Measurements from ENCODE around the gene PEX10. TPM values are rescaled to one million over a fixed set of nuclear protein-coding genes. Genes with fewer than 3 reads are reported as not detected.

The PEX10 gene
- total RNA-seq, 1 donor from 2014 or later: 24.2 TPM

DNA sequence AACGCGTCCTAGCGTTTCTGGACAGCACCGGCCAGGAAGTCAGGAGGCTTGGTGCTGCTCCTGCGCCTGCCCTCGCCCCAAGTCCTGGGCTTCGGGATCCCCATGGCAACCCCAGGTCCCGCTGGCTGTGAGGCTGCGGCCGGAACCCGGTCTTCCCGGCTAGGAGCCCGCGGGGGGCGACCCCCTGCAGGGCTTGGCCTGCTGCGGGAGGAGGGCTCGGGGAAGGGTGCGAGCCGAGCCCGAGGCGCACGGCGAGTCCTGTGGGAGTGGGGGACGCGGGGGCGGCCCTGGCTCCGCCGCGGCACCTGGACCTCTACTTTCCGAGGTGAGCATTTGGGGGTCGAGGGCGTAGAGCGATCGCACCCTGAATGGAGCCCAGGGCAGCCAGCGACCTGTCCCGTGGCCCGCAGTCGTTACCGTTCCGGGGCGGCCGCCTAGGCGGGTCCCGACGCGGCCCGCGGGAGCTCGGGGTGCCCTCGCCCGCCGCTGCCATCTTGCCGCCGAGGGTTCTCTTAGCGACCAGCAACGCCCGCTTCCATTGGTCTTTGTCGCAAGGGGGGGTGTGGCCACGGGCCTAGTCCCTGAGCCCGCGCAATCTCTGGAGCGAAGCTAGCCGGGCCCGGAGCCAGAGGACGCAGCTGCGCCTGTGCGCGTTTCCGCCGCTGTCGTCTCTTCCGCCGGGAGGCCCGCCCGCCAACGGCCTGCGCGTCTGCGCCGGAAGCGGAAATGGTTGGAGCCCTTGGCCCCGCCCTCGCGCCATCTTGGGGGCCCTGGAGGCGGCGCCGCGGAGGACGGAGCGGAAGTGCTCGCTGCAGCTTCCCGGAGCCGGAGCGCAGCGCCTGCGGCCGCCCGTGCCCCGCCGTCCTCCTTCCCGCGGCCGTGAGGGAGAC, 21.1 kb downstream of the PEX10 start, which contains the start of the genes MORN1 and RER1:
MORN1 (minus strand) TSS at position 514 of the 890 bp plus-strand sequence; CDS start at position 493, 21 bp downstream.
RER1 (plus strand) TSS at position 801 of the 890 bp plus-strand sequence. CDS start 3,950 bp downstream, outside the sequence.
- DNase-seq: peak; percentile 100
- intact Hi-C loops (cut with micrococcal nuclease): loop anchor here (1.0 to 2.0 kb wide), 3 partner anchors 21 to 135 kb away; partner anchors contain the start of genes PANK4 and PEX10
- H3K27me3 Mint-ChIP-seq: no peaks in the 10 kb centered on the region
- H3K27ac Mint-ChIP-seq: peak within 1 kb of the TSS; percentile 68
- H3K9me3 Mint-ChIP-seq: no peaks in the 10 kb centered on the region
- H3K4me3 Mint-ChIP-seq: peak within 1 kb of the TSS; percentile 90
- peaks cover 26% of the 10 kb centered on the region for H3K36me3 Mint-ChIP-seq (ENCODE audit: low read depth)
- H3K4me1 Mint-ChIP-seq: peaks cover 23% of the 10 kb centered on the region

DNA sequence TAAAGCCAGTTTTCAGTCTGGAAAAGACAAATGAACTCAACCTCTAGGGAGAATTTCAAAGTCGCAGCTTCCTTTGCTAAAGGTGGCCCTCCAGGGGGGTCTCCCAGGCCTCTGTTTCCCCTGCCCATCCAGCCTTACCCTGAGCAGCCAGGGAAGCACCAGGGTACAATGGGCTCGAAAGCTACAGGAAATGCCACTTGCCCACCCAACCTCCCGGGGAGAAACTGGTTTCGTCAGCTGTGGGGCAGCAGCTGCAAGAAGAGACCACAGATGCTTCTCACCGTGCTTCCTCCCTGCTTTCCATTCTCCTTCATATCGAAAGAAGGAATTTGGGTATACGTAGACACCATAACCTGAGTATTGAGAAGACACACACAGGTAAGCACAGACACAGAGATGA, 22.7 kb downstream of the PEX10 start:
- Mint-ChIP-seq H3K27ac (no peak overlapping the region), H3K36me3 (ENCODE audit: low read depth) (peaks cover 15% of the 10 kb centered on the region), H3K4me1 (peaks cover 23% of the 10 kb centered on the region), H3K9me3 (no peaks in the 10 kb centered on the region), H3K27me3 (no peaks in the 10 kb centered on the region), H3K4me3 (peak overlapping the region; percentile 82)
- intact Hi-C loops (cut with micrococcal nuclease): loop anchor here (2.0 kb wide), 1 partner anchor 75 kb away; no protein-coding TSS in a partner anchor
- no peak for DNase-seq

DNA sequence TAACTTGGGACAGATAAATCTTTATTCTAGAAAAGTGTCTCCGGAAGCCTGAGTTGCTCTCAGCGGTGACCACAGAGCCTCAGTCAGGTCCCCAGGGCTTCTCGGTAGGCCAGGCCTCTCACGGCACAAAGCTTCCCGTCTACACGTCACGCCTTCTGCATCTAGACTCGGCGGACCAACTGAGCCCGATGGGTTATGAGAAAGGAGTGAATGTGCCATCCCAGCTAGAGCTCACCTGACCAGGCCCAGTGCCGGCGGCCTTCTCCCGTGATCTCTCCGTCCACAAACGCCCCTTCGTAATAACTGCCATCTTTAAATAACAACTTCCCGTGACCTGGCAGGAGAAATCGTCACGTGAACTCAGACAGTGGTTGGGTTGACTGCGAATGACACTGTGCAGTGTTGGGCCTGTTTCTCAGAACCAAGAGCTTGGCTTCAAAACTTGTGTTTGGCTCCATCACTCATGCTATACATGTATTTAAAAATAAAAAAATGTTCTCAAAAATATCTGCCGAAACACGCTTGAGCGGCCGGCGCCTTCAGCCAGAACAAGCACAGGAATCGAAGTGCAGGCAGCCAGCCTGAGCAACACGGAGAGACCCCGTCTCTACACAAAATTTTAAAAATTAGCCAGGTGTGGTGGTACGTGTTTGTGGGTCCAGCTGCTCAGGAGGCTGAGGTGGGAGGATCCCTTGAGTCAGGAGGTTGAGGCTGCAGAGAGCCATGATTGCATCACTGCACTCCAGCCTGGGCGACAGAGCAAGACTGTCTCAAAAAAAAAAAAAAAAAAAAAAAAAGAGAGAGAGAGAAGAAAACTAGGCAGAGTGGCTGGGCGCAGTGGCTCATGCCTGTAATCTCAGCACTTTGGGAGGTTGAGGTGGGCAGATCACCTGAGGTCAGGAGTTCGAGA, 24.1 kb downstream of the PEX10 start:
- DNase-seq: no peak
- intact Hi-C loops (cut with micrococcal nuclease): no loop called here
- Mint-ChIP-seq H3K27ac (no peak overlapping the region), H3K27me3 (no peaks in the 10 kb centered on the region), H3K9me3 (no peaks in the 10 kb centered on the region), H3K36me3 (ENCODE audit: low read depth) (peaks cover 8% of the 10 kb centered on the region), H3K4me1 (peaks cover 16% of the 10 kb centered on the region), H3K4me3 (no peak overlapping the region)

GRCh38 chr1:2386636-2387611, 25.4 kb downstream of the PEX10 start:
- H3K4me1 Mint-ChIP-seq: peaks cover 6% of the 10 kb centered on the region
- H3K9me3 Mint-ChIP-seq: no peaks in the 10 kb centered on the region
- no peak overlapping the region for H3K27ac Mint-ChIP-seq
- DNase-seq: no peak
- H3K27me3 Mint-ChIP-seq: no peaks in the 10 kb centered on the region
- H3K36me3 Mint-ChIP-seq (ENCODE audit: low read depth): no peaks in the 10 kb centered on the region
- intact Hi-C loops (cut with micrococcal nuclease): no loop called here
- H3K4me3 Mint-ChIP-seq: no peak overlapping the region

DNA sequence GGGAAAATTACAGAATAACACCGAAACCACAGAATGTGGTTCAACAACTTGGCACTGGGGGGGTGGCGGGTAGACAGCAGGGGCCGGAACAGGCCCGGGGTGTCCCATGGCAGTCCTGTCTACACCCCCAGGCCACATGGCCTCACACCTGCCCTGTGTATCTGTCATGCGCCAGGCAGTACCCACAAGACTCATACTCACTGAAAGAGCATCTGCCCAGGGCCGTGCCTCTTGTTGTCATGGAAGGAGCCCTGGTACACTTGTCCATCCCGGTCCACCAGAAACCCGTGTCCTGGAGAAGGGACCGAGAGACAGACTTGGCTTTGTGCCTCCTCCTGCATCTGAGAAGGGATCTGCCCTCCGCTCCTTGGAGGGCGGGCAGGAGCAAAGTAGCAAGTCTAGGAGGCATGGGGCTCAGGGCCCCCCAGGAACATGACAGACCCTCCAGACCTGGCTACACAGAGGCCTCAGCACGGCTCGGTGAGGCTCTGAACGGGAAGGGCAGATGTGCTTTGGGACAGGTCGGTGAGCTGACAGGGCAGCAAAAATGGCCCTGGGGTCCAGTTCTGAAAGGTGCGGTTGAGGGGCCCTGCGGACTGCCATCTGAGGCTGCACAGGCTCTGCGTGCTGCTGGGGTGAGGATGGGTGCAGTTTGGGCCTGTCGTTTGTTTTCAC, 26.6 kb downstream of the PEX10 start:
- no peaks in the 10 kb centered on the region for H3K36me3 Mint-ChIP-seq (ENCODE audit: low read depth)
- no peaks in the 10 kb centered on the region for H3K9me3 Mint-ChIP-seq
- peaks cover 6% of the 10 kb centered on the region for H3K4me1 Mint-ChIP-seq
- no peaks in the 10 kb centered on the region for H3K27me3 Mint-ChIP-seq
- no peak overlapping the region for H3K4me3 Mint-ChIP-seq
- no peak for DNase-seq
- no peak overlapping the region for H3K27ac Mint-ChIP-seq
- intact Hi-C loops (cut with micrococcal nuclease): no loop called here

DNA sequence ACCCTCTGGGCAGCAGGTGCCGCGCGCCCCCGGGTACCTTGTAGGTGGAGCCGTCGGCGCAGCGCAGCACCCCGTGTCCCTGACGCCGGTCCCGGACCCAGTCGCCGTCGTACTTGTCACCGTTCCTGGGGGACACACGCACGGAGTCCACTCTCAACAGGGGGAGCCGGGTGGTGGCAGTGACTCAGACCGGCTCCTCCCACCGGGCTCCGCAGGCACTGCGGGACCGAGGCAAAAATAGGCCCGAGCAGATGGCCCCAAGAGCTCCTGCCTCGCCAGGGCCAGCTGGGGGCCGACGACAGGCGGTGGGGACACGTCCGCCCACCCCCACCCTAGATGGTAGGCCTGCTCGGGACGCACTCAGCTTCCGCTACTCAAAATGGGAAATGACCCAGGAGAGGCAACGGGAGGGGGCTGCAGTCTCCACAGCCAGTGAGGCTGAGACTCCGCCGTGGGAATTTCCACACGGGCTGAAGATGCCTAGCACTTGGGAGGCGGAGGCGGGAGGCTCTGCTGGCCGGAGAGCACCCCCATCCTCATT, 27.4 kb downstream of the PEX10 start:
- no peak for DNase-seq

DNA sequence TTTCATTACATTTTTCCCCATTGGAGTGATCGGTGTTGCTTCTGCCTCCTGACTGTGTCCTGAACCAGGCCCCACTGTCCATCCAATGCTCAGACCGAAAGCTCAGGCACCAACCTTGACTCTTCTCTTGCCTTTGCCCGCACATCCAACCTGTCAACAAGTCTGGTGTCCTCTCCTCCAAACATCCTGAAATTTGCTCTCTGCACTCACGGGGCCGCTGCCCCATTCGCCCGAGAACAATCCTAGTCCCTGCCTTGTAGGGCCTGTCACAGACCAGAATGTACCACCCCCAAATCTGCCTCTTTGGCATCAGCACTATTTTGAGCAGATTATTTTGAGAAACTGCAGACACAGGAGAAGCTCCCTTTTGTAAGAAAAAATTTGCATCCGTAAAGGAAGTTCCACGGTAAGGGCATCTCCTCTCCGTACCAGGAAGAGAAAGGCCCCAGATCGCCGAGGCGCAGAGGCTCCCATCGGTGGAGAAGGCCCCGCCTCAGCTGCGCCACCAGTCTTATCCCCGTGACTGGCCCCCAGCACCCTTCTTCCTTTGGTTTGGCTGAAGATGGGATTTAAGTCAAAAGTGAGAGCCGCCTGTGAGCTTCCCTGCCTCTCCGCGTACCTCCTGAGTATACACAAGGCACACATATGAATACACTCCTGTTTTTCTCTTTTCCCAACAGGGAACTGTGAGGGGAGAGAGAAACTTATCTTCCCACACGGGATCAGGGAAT, 28.1 kb downstream of the PEX10 start:
- H3K9me3 Mint-ChIP-seq: no peaks in the 10 kb centered on the region
- intact Hi-C loops (cut with micrococcal nuclease): no loop called here
- H3K27me3 Mint-ChIP-seq: no peaks in the 10 kb centered on the region
- H3K4me1 Mint-ChIP-seq: peaks cover 2% of the 10 kb centered on the region
- H3K4me3 Mint-ChIP-seq: no peak overlapping the region
- no peak overlapping the region for H3K27ac Mint-ChIP-seq
- H3K36me3 Mint-ChIP-seq (ENCODE audit: low read depth): no peaks in the 10 kb centered on the region
- DNase-seq: no peak

More for the DNA sequence above, 27.4 kb downstream of the PEX10 start:
- intact Hi-C loops (cut with micrococcal nuclease): no loop called here
- Mint-ChIP-seq H3K9me3 (no peaks in the 10 kb centered on the region), H3K4me3 (no peak overlapping the region), H3K36me3 (ENCODE audit: low read depth) (no peaks in the 10 kb centered on the region), H3K4me1 (peaks cover 2% of the 10 kb centered on the region), H3K27ac (no peak overlapping the region), H3K27me3 (no peaks in the 10 kb centered on the region)

DNA sequence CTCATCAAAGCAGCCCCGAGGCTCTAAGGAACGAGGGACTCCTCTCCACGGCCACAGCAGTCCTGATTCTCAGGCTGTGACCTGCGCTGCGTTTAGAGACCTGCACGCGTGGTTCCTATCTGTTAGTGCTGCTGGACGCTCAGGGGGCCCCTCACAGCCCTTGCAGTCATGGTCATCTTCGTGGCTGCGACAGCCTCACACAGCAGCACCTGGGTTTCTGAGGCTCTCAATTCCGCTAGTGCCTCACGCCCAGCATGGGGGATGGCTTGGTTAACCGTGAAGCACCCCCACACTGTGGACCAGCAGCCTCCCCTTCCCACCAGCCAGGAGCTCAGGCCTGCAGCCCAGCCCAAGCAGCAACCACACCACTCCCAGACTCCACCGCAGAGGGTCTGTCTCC, 28.8 kb downstream of the PEX10 start:
- H3K4me1 Mint-ChIP-seq: peaks cover 2% of the 10 kb centered on the region
- H3K27me3 Mint-ChIP-seq: no peaks in the 10 kb centered on the region
- intact Hi-C loops (cut with micrococcal nuclease): no loop called here
- DNase-seq: no peak
- H3K9me3 Mint-ChIP-seq: no peaks in the 10 kb centered on the region
- no peak overlapping the region for H3K27ac Mint-ChIP-seq
- H3K4me3 Mint-ChIP-seq: no peak overlapping the region
- no peaks in the 10 kb centered on the region for H3K36me3 Mint-ChIP-seq (ENCODE audit: low read depth)

- intact Hi-C loops (cut with micrococcal nuclease): no loop called here
- H3K27ac Mint-ChIP-seq: no peak overlapping the region
- peak; percentile 81 for DNase-seq
- H3K9me3 Mint-ChIP-seq: no peaks in the 10 kb centered on the region
- peaks cover 2% of the 10 kb centered on the region for H3K4me1 Mint-ChIP-seq
- no peak overlapping the region for H3K4me3 Mint-ChIP-seq
- H3K36me3 Mint-ChIP-seq (ENCODE audit: low read depth): no peaks in the 10 kb centered on the region
- no peaks in the 10 kb centered on the region for H3K27me3 Mint-ChIP-seq
Measured at GRCh38 chr1:2382621-2383361, 29.6 kb downstream of the PEX10 start.

GRCh38 chr1:2381741-2382620, 30.4 kb downstream of the PEX10 start:
- peak; percentile 94 for DNase-seq
- intact Hi-C loops (cut with micrococcal nuclease): loop anchor here (1.0 kb wide), 1 partner anchor 187 kb away; no protein-coding TSS in a partner anchor
- Mint-ChIP-seq H3K36me3 (ENCODE audit: low read depth) (no peaks in the 10 kb centered on the region), H3K4me3 (no peak overlapping the region), H3K9me3 (no peaks in the 10 kb centered on the region), H3K27ac (no peak overlapping the region), H3K27me3 (no peaks in the 10 kb centered on the region), H3K4me1 (peaks cover 2% of the 10 kb centered on the region)

All from activated CD4-positive, alpha-beta T cell treated with anti-CD3 and anti-CD28 coated beads, Interleukin-2, amount 10 ng/mL, durations not matched to agents 24 days and 14 days (primary cell).